Keratinocyte (primary cell): ENCODE measurements around the gene CD101. TPM values are rescaled to one million over a fixed set of nuclear protein-coding genes. Genes with fewer than 3 reads are reported as not detected.

Experiments used
- DNase-seq: peaks from one replicate; pipeline ENCODE4 v3.0.0-alpha.2; 2011; ENCODE audit warnings: low read depth, missing footprints, low spot score
- FAIRE-seq: peaks from 2 replicates; lab custom pipeline; 2011; peaks lifted over from hg19 to GRCh38; lab: Jason Lieb, UNC
- H2AFZ ChIP-seq: 2 replicates; pipeline ENCODE4 v1.6.0; 2012; ENCODE audit warnings: low read length, control low read depth, inconsistent platforms; ENCODE audit not compliant: control insufficient read depth
- H3K27ac ChIP-seq: 2 replicates; pipeline ENCODE4 v1.5.1; 2011; ENCODE audit warnings: low read length; ENCODE audit not compliant: control insufficient read depth, insufficient read depth
- H3K27me3 ChIP-seq: 3 replicates; pipeline ENCODE4 v1.6.0; 2011; ENCODE audit warnings: low read length; ENCODE audit not compliant: control insufficient read depth, insufficient read depth; ENCODE audit errors: extremely low read depth
- H3K36me3 ChIP-seq, 2 experiments: 2 replicates in 1 of 2; 3 replicates in 1 of 2; pipeline ENCODE4 v1.5.1; 2011; ENCODE audit warnings: low read length in 2 of 2, mild to moderate bottlenecking in 1 of 2; ENCODE audit not compliant: control insufficient read depth in 2 of 2, insufficient read depth in 2 of 2; ENCODE audit errors: extremely low read depth in 1 of 2
- H3K4me1 ChIP-seq: 3 replicates; pipeline ENCODE4 v1.5.1; 2011; ENCODE audit warnings: low read length; ENCODE audit not compliant: control insufficient read depth, insufficient read depth; ENCODE audit errors: extremely low read depth
- H3K4me2 ChIP-seq: 3 replicates; pipeline ENCODE4 v1.6.0; 2011; ENCODE audit warnings: low read depth, low read length; ENCODE audit not compliant: control insufficient read depth, insufficient read depth; ENCODE audit errors: extremely low read depth
- H3K4me3 ChIP-seq, 3 experiments: fragments of 200-600 bp in 1 of 3; sonication (generic) in 1 of 3; 2 replicates in 2 of 3; 3 replicates in 1 of 3; pipeline ENCODE4 v1.5.1; 2011 to 2016; ENCODE audit warnings: low read length in 3 of 3, mild to moderate bottlenecking in 3 of 3, control low read depth in 2 of 3, inconsistent platforms in 1 of 3, low read depth in 1 of 3, mixed read lengths in 1 of 3, mixed run types in 1 of 3, moderate library complexity in 1 of 3; ENCODE audit not compliant: control insufficient read depth in 2 of 3, insufficient read depth in 2 of 3; ENCODE audit errors: extremely low read depth in 1 of 3
- H3K79me2 ChIP-seq: 2 replicates; pipeline ENCODE4 v1.6.0; 2012; ENCODE audit warnings: low read length; ENCODE audit not compliant: control insufficient read depth, insufficient read depth
- H3K9ac ChIP-seq: 3 replicates; pipeline ENCODE4 v1.6.0; 2011; ENCODE audit warnings: low read length; ENCODE audit not compliant: control insufficient read depth, insufficient read depth; ENCODE audit errors: extremely low read depth
- H3K9me1 ChIP-seq: 3 replicates; pipeline ENCODE4 v1.6.0; 2011; ENCODE audit warnings: low read length; ENCODE audit not compliant: control insufficient read depth, insufficient read depth; ENCODE audit errors: extremely low read depth
- H3K9me3 ChIP-seq: 2 replicates; pipeline ENCODE4 v1.5.1; 2012; ENCODE audit warnings: low read depth, low read length; ENCODE audit not compliant: control insufficient read depth
- H4K20me1 ChIP-seq: 3 replicates; pipeline ENCODE4 v1.6.0; 2011; ENCODE audit warnings: low read length; ENCODE audit not compliant: control insufficient read depth, insufficient read depth; ENCODE audit errors: extremely low read depth
- EZH2 ChIP-seq: IDR thresholded peaks from one replicate; pipeline ENCODE4 v1.6.1; 2012; ENCODE audit warnings: inconsistent platforms, mild to moderate bottlenecking, low read length, moderate library complexity
- dilution Hi-C: fragments of 300-500 bp; cut with MboI; formaldehyde crosslinking; loops from one replicate; pipeline ENCODE4 v1.7.0; 2020; ENCODE audit warnings: low sequenced_read_pairs; ENCODE audit not compliant: extremely low pct_ligation_motif_present
- polyA plus RNA-seq, 5 experiments: library from polyadenylated mRNA; depleted of rRNA in 3 of 5; stranded (reverse) in 3 of 5; stranded (forward) in 1 of 5; unstranded in 1 of 5; fragments of >200 nt; gene quantifications; 1 replicate in 1 of 5; 2 replicates in 3 of 5; 3 replicates in 1 of 5; pipeline versions ENCODE4 v1.2.1 to v1.2.3, GENCODE V29; 2011 to 2012; ENCODE audit warnings: missing spikeins in 2 of 5, low read depth in 1 of 5, low replicate concordance in 1 of 5
- TF ChIP-seq, protein P1 (sequence below), 3 experiments: IDR thresholded peaks in 1 of 3; conservative IDR thresholded peaks in 1 of 3; optimal IDR thresholded peaks in 1 of 3; 2 replicates in 2 of 3; 3 replicates in 1 of 3; pipeline versions ENCODE3 to v1.5.1; 2011; ENCODE audit warnings: low read length in 3 of 3, mild to moderate bottlenecking in 3 of 3, moderate library complexity in 2 of 3, control low read depth in 1 of 3, inconsistent platforms in 1 of 3; ENCODE audit not compliant: insufficient read depth in 2 of 3; ENCODE audit errors: extremely low read depth in 1 of 3

The CD101 gene
- polyA plus RNA-seq, 1 donor (not counting 4 experiments of a cell fraction or from before 2014, with no cell fraction given), result 1.8 TPM

DNA sequence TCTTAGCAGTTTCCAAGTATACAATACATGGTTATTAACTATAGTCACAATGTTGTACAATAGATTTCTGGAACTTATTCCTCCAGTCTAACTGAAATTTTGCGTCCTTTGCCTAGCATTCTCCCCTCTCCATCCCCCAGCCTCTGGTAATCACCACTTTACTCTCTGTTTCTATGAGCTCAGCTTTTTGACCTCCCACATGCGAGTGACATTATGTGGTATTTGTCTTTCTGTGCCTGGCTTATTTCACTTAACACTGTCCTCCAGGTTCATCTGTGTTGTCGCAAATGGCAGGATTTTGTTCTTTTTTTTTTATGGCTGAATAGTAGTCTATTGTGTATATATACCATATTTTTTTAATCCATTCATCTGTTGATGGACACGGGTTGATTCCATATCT lies 43.9 kb upstream of the CD101 start:
- TF ChIP-seq, protein P1, sequence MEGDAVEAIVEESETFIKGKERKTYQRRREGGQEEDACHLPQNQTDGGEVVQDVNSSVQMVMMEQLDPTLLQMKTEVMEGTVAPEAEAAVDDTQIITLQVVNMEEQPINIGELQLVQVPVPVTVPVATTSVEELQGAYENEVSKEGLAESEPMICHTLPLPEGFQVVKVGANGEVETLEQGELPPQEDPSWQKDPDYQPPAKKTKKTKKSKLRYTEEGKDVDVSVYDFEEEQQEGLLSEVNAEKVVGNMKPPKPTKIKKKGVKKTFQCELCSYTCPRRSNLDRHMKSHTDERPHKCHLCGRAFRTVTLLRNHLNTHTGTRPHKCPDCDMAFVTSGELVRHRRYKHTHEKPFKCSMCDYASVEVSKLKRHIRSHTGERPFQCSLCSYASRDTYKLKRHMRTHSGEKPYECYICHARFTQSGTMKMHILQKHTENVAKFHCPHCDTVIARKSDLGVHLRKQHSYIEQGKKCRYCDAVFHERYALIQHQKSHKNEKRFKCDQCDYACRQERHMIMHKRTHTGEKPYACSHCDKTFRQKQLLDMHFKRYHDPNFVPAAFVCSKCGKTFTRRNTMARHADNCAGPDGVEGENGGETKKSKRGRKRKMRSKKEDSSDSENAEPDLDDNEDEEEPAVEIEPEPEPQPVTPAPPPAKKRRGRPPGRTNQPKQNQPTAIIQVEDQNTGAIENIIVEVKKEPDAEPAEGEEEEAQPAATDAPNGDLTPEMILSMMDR (optimal IDR thresholded peaks at IDR 0.05 in 1 of 3, IDR thresholded peaks at IDR 0.05 in 1 of 3, conservative IDR thresholded peaks at IDR 0.05 in 1 of 3; ENCODE audit: extremely low read depth in 1 of 3, insufficient read depth in 2 of 3, low read length in 3 of 3), result no peak
- TF ChIP-seq EZH2, result no peak
- H3K36me3 ChIP-seq, result peaks cover 26 to 37% of the 10 kb centered on the region in 2 experiments

GRCh38 chr1:116958110-116958509 lies 43.5 kb upstream of the CD101 start:
- DNase-seq (no peak), FAIRE-seq (no peak)
- H3K27ac ChIP-seq, result no peak overlapping the region
- H3K4me3 ChIP-seq, result no peak overlapping the region
- H3K9me3 ChIP-seq, result no peaks in the 10 kb centered on the region
- peaks cover 83% of the 10 kb centered on the region for H3K79me2 ChIP-seq
- H3K27me3 ChIP-seq, result no peaks in the 10 kb centered on the region
- H2AFZ ChIP-seq, result no peak overlapping the region
- no peak overlapping the region for H3K9ac ChIP-seq
- dilution Hi-C loops, result no loop called here
- H3K4me1 ChIP-seq, result no peaks in the 10 kb centered on the region
- TF ChIP-seq EZH2, result no peak
- TF ChIP-seq, protein P1 (optimal IDR thresholded peaks at IDR 0.05 in 1 of 3, IDR thresholded peaks at IDR 0.05 in 1 of 3, conservative IDR thresholded peaks at IDR 0.05 in 1 of 3; ENCODE audit: extremely low read depth in 1 of 3, insufficient read depth in 2 of 3, low read length in 3 of 3), result no peak
- no peak overlapping the region for H3K4me2 ChIP-seq
- H4K20me1 ChIP-seq, result no peaks in the 10 kb centered on the region
- H3K36me3 ChIP-seq, result peaks cover 30 to 40% of the 10 kb centered on the region in 2 experiments
- no peaks in the 10 kb centered on the region for H3K9me1 ChIP-seq

More for the DNA sequence above, 43.9 kb upstream of the CD101 start:
- dilution Hi-C loops, result no loop called here
- H3K27ac ChIP-seq, result no peak overlapping the region
- H3K27me3 ChIP-seq, result no peaks in the 10 kb centered on the region
- H3K9me3 ChIP-seq, result no peaks in the 10 kb centered on the region
- H2AFZ ChIP-seq, result no peak overlapping the region
- H3K79me2 ChIP-seq, result peaks cover 82% of the 10 kb centered on the region
- no peak overlapping the region for H3K4me3 ChIP-seq
- no peaks in the 10 kb centered on the region for H3K4me1 ChIP-seq
- FAIRE-seq (no peak), DNase-seq (no peak)
- H3K9me1 ChIP-seq, result no peaks in the 10 kb centered on the region
- no peak overlapping the region for H3K4me2 ChIP-seq
- H3K9ac ChIP-seq, result no peak overlapping the region
- H4K20me1 ChIP-seq, result no peaks in the 10 kb centered on the region
